Measurements from ENCODE around the gene RGS11.

The RGS11 gene

DNA sequence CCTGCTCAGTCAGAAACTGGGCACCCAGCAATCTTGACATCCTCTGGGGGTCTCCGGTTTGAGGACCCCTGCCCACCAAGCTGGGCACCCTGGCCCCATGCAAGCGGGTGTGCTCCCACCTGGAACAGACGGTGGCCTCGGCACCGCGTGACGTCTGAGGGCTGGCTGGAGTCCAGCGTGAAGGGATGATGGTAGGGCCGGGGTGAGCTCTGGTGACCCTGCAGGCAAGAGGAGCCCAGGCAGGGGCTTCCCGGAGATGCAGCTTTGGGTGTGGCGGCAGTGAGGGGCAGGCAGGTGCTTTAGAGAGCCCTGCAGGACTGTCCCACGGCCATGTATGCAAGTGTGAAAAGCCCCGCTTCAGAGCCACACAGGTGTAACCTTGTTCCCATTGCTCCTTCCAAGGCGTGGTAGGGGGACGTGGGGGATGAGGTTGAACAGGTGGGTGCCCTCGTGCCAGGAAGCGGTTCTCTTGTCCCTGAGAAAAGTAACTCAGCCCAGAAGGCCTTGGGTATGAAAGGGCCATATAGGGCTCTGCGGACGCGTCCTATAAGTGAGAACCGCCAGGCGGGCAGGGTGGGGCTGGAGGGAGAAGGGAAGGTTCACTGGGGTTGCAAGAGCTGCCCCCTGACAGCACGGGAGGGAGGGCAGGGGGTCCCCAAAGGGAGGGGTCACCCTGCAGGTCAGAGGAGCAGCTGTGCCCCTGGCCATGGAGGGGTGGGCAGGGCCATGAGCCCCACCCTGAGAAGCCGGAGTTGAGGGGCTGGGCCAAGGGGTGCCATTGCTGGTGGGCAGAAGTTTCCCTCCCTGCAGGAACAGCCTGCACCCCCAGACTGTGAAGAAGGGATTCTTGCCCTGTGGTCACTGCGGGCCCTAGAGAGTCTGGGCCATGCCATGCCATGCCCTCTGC lies 9.2 kb downstream of the RGS11 start:
- TF ChIP-seq PATZ1 (CRISPR knock-in tag; IDR thresholded peaks at IDR 0.05; ENCODE audit: borderline replicate concordance): no peak
- TF ChIP-seq, protein P1, sequence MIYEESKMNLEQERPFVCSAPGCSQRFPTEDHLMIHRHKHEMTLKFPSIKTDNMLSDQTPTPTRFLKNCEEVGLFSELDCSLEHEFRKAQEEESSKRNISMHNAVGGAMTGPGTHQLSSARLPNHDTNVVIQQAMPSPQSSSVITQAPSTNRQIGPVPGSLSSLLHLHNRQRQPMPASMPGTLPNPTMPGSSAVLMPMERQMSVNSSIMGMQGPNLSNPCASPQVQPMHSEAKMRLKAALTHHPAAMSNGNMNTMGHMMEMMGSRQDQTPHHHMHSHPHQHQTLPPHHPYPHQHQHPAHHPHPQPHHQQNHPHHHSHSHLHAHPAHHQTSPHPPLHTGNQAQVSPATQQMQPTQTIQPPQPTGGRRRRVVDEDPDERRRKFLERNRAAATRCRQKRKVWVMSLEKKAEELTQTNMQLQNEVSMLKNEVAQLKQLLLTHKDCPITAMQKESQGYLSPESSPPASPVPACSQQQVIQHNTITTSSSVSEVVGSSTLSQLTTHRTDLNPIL (CRISPR knock-in tag; IDR thresholded peaks at IDR 0.05; ENCODE audit: low read depth): no peak
- no peak for TF ChIP-seq SNAI2 (CRISPR knock-in tag; IDR thresholded peaks at IDR 0.05)
- no peak for TF ChIP-seq TOX (CRISPR knock-in tag; IDR thresholded peaks at IDR 0.05; ENCODE audit: borderline replicate concordance)
- no peak for TF ChIP-seq RARB (CRISPR knock-in tag; IDR thresholded peaks at IDR 0.05)
- no peak for TF ChIP-seq CSDC2 (CRISPR knock-in tag; IDR thresholded peaks at IDR 0.05)
- TF ChIP-seq ARNTL (CRISPR knock-in tag; IDR thresholded peaks at IDR 0.05; ENCODE audit: borderline replicate concordance, low read depth): no peak
- no peak for TF ChIP-seq ZNF565 (CRISPR knock-in tag; conservative IDR thresholded peaks at IDR 0.05; ENCODE audit: low read depth)
- TF ChIP-seq BACH2 (CRISPR knock-in tag; IDR thresholded peaks at IDR 0.05; ENCODE audit: borderline replicate concordance): no peak
- TF ChIP-seq GLIS3 (CRISPR knock-in tag; IDR thresholded peaks at IDR 0.05): no peak
- TF ChIP-seq PPARA (CRISPR knock-in tag; IDR thresholded peaks at IDR 0.05; ENCODE audit: borderline replicate concordance): no peak
- TF ChIP-seq TCF4 (CRISPR knock-in tag; IDR thresholded peaks at IDR 0.05; ENCODE audit: borderline replicate concordance): no peak
- TF ChIP-seq, protein P2, sequence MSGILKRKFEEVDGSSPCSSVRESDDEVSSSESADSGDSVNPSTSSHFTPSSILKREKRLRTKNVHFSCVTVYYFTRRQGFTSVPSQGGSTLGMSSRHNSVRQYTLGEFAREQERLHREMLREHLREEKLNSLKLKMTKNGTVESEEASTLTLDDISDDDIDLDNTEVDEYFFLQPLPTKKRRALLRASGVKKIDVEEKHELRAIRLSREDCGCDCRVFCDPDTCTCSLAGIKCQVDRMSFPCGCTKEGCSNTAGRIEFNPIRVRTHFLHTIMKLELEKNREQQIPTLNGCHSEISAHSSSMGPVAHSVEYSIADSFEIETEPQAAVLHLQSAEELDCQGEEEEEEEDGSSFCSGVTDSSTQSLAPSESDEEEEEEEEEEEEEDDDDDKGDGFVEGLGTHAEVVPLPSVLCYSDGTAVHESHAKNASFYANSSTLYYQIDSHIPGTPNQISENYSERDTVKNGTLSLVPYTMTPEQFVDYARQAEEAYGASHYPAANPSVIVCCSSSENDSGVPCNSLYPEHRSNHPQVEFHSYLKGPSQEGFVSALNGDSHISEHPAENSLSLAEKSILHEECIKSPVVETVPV (CRISPR knock-in tag; IDR thresholded peaks at IDR 0.05): no peak
- no peak for TF ChIP-seq ESRRG (CRISPR knock-in tag; IDR thresholded peaks at IDR 0.05)
- no peak for TF ChIP-seq ZFP30 (CRISPR knock-in tag; IDR thresholded peaks at IDR 0.05)
- ATAC-seq: peak; percentile 9

DNA sequence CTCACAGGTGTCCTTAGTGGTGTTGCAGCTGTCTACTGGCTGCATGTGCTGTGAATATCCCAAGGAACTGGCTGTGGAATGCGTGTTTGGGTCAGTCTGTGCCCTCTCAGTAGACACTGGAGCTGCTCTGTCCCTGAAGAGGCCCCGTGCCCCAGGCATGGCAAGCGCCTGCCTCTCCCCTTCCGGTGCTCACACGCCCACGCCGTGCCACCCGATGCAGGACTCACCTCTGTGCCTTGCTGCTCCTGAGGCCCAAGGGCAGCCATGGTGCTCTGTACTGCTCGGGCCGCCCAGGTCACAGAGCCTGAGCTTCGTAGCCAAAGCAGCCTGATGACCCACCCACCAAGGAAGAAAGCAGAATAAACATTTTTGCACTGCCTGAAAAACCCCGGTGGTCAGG lies 10.0 kb downstream of the RGS11 start:
- TF ChIP-seq GLIS3 (CRISPR knock-in tag; IDR thresholded peaks at IDR 0.05) (no peak), ZFP3 (CRISPR knock-in tag; IDR thresholded peaks at IDR 0.05) (no peak), TOX (CRISPR knock-in tag; IDR thresholded peaks at IDR 0.05; ENCODE audit: borderline replicate concordance) (no peak), ZFP30 (CRISPR knock-in tag; IDR thresholded peaks at IDR 0.05) (no peak), CSDC2 (CRISPR knock-in tag; IDR thresholded peaks at IDR 0.05) (no peak), TCF4 (CRISPR knock-in tag; IDR thresholded peaks at IDR 0.05; ENCODE audit: borderline replicate concordance) (no peak), SNAI2 (CRISPR knock-in tag; IDR thresholded peaks at IDR 0.05) (no peak), BACH2 (CRISPR knock-in tag; IDR thresholded peaks at IDR 0.05; ENCODE audit: borderline replicate concordance) (no peak), ZNF70 (CRISPR knock-in tag; IDR thresholded peaks at IDR 0.05) (no peak), OSR1 (CRISPR knock-in tag; IDR thresholded peaks at IDR 0.05) (no peak), RARB (CRISPR knock-in tag; IDR thresholded peaks at IDR 0.05) (no peak), ZNF565 (CRISPR knock-in tag; conservative IDR thresholded peaks at IDR 0.05; ENCODE audit: low read depth) (no peak), PPARA (CRISPR knock-in tag; IDR thresholded peaks at IDR 0.05; ENCODE audit: borderline replicate concordance) (no peak), ZNF8 (CRISPR knock-in tag; IDR thresholded peaks at IDR 0.05) (no peak), ESRRG (CRISPR knock-in tag; IDR thresholded peaks at IDR 0.05) (no peak)
- TF ChIP-seq, protein P3, sequence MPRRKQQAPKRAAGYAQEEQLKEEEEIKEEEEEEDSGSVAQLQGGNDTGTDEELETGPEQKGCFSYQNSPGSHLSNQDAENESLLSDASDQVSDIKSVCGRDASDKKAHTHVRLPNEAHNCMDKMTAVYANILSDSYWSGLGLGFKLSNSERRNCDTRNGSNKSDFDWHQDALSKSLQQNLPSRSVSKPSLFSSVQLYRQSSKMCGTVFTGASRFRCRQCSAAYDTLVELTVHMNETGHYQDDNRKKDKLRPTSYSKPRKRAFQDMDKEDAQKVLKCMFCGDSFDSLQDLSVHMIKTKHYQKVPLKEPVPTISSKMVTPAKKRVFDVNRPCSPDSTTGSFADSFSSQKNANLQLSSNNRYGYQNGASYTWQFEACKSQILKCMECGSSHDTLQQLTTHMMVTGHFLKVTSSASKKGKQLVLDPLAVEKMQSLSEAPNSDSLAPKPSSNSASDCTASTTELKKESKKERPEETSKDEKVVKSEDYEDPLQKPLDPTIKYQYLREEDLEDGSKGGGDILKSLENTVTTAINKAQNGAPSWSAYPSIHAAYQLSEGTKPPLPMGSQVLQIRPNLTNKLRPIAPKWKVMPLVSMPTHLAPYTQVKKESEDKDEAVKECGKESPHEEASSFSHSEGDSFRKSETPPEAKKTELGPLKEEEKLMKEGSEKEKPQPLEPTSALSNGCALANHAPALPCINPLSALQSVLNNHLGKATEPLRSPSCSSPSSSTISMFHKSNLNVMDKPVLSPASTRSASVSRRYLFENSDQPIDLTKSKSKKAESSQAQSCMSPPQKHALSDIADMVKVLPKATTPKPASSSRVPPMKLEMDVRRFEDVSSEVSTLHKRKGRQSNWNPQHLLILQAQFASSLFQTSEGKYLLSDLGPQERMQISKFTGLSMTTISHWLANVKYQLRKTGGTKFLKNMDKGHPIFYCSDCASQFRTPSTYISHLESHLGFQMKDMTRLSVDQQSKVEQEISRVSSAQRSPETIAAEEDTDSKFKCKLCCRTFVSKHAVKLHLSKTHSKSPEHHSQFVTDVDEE (CRISPR knock-in tag; IDR thresholded peaks at IDR 0.05): no peak
- TF ChIP-seq, protein P1 (CRISPR knock-in tag; IDR thresholded peaks at IDR 0.05; ENCODE audit: low read depth): no peak
- ATAC-seq: 0 out of 3 replicates have a peak, but pooled peaks have one; percentile 5
